CD4-positive, alpha-beta T cell treated with Interleukin-12 subunit alpha and Interleukin-12 subunit beta, for 1 hour (primary cell): ENCODE measurements around the gene ARHGAP18.

Experiments used
- DNase-seq: peaks from one replicate; pipeline ENCODE4 v3.0.0-alpha.2; 2020

ARHGAP18 gene

GRCh38 chr6:129686941-129687627 is 22.9 kb downstream of the ARHGAP18 start:
- DNase-seq, result peak; percentile 62

GRCh38 chr6:129685662-129686031 is 24.3 kb downstream of the ARHGAP18 start:
- DNase-seq, result no peak

GRCh38 chr6:129684903-129685661 is 24.9 kb downstream of the ARHGAP18 start:
- DNase-seq, result no peak

GRCh38 chr6:129684323-129684884 is 25.6 kb downstream of the ARHGAP18 start:
- DNase-seq, result no peak

GRCh38 chr6:129683601-129684322 is 26.2 kb downstream of the ARHGAP18 start:
- DNase-seq, result peak; percentile 75

GRCh38 chr6:129681913-129682205 is 28.1 kb downstream of the ARHGAP18 start:
- DNase-seq, result no peak

GRCh38 chr6:129680633-129681032 is 29.3 kb downstream of the ARHGAP18 start:
- DNase-seq, result no peak

GRCh38 chr6:129679758-129680157 is 30.2 kb downstream of the ARHGAP18 start:
- no peak for DNase-seq

GRCh38 chr6:129679275-129679674 is 30.7 kb downstream of the ARHGAP18 start:
- DNase-seq, result no peak

GRCh38 chr6:129678463-129678862 is 31.5 kb downstream of the ARHGAP18 start:
- no peak for DNase-seq

GRCh38 chr6:129677620-129678325 is 32.2 kb downstream of the ARHGAP18 start:
- no peak for DNase-seq

GRCh38 chr6:129675669-129676472 is 34.1 kb downstream of the ARHGAP18 start:
- DNase-seq, result no peak

- DNase-seq, result no peak
These were observed 36.2 kb downstream of the ARHGAP18 start for GRCh38 chr6:129673748-129674147.

- peak; percentile 47 for DNase-seq
These were observed 36.9 kb downstream of the ARHGAP18 start for GRCh38 chr6:129672881-129673631.

GRCh38 chr6:129672341-129672682 is 37.7 kb downstream of the ARHGAP18 start:
- no peak for DNase-seq

GRCh38 chr6:129671442-129672340 is 38.3 kb downstream of the ARHGAP18 start:
- DNase-seq, result peak; percentile 80

- DNase-seq, result no peak
These were observed 39.3 kb downstream of the ARHGAP18 start for GRCh38 chr6:129670634-129671033.

GRCh38 chr6:129667621-129668020 is 42.4 kb downstream of the ARHGAP18 start:
- DNase-seq, result no peak

GRCh38 chr6:129667034-129667433 is 42.9 kb downstream of the ARHGAP18 start:
- no peak for DNase-seq

GRCh38 chr6:129665555-129665954 is 44.4 kb downstream of the ARHGAP18 start:
- no peak for DNase-seq
